Esophagus muscularis mucosa (tissue), 4 donors: ENCODE data around the gene MTA2.

Experiments
- CTCF ChIP-seq, 3 experiments: fragments of 200-600 bp in 2 of 3; fragments of 450-650 bp in 1 of 3; sonication (generic) in 2 of 3; IDR thresholded peaks; one replicate each; pipeline ENCODE4 v1.5.1; 2017 to 2019; ENCODE audit warnings: antibody characterized with exemption in 3 of 3, mild to moderate bottlenecking in 2 of 3, moderate library complexity in 1 of 3
- EP300 ChIP-seq: sonication (generic); formaldehyde crosslinking; IDR thresholded peaks from one replicate; pipeline ENCODE4 v1.6.1; 2017; ENCODE audit warnings: antibody characterized with exemption
- POLR2A ChIP-seq: fragments of 450-650 bp; IDR thresholded peaks from one replicate; pipeline ENCODE4 v1.6.1; 2017; ENCODE audit warnings: antibody characterized with exemption, moderate library complexity, mild to moderate bottlenecking, low read depth
- POLR2AphosphoS5 ChIP-seq, 2 donors: sonication (generic); formaldehyde crosslinking; IDR thresholded peaks; one replicate each; pipeline ENCODE4 v1.6.1; 2017; ENCODE audit warnings: antibody characterized with exemption in 2 of 2

GRCh38 chr11:62555464-62556107, 46.1 kb downstream of the MTA2 start:
- TF ChIP-seq CTCF (IDR thresholded peaks at IDR 0.05) (no peak), POLR2AphosphoS5 (IDR thresholded peaks at IDR 0.05) (no peak), POLR2A (no peak), EP300 (no peak)
